ENCODE data around the gene CCT5.
"Not testable (repeated sequence)": the region's sequence is repeated elsewhere in the genome, so short reads cannot be mapped to it uniquely, and the experiment has no call there.

The CCT5 gene

DNA sequence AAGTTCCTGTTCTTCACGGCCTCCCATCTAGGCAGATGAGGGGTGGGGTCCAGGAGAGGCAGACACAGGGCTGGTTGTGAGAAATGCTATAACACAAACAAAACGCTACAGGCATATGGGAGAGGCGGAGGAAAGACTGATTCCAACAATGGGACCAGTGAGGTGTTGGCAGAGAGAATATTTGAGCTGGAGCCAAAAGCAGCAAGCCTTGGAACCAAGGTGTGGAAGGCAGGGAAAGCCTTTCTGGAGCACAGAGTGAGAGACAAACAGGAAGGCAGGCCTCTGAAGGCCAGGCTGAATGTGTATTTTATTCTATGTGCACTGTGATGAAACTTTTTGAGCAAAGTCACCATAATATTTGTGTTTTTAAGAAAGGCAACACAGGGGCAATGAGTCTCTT is 3.3 kb upstream of the CCT5 start:
- DNase-seq (ENCODE audit: low spot score), result no peak

DNA sequence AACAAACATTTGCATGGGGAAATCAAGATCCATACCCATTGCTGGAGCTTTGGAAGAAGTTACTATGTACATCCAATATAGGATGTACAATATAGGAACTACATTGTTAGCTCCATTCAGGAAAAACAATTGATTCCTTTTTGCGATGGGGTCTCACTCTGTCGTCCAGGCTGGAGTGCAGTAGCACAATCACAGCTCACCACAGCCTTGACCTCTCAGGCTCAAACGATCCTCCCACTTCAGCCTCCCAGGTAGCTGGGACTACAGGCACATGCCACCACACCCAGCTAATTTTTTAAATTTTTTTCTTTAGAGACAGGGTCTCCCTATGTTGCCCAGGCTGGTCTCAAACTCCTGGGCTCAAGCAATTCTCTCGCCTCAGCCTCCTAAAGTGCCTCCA is 2.9 kb upstream of the CCT5 start:
- DNase-seq (ENCODE audit: low spot score), result not testable (repeated sequence)

DNA sequence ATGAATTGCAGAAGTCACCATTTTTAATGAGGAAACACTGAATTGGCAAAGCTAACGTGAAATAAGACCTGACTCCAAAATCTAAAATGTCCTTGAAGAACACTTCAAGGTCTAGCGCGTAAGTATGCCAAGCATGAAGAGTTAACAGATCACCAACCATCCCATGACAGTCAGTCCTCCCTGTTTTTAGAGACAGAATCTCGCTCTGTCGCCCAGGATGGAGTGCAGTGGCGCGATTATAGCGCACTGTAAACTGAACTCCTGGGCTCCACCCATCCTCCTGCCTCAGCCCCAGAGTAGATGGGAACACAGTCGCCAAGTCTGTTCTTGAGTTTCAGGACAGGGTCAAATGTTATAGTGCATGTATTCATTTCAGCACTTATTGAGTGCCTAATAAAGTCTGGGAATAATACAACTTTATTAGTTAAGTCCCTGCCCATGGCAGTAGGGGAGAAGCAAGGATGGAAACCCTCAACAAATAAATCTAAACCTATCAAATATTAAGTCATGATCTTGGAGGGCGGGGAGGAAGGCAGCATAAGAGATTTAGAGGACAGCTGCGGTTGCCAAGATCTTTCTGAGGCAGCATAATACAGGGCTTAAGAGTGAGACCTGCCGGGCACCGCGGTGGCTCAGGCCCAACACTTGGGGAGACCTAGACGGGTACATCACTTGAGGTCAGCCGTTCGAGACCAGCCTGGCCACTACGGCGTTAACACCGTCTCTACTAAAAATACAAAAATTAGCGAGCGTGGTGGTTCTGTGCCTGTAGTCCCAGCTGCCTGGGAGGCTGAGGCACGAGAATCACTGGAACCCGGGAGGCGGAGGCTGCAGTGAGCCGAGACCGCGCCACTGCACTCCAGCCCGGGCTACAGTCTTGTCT is 1.5 kb upstream of the CCT5 start:
- DNase-seq (ENCODE audit: low spot score), result no peak

DNA sequence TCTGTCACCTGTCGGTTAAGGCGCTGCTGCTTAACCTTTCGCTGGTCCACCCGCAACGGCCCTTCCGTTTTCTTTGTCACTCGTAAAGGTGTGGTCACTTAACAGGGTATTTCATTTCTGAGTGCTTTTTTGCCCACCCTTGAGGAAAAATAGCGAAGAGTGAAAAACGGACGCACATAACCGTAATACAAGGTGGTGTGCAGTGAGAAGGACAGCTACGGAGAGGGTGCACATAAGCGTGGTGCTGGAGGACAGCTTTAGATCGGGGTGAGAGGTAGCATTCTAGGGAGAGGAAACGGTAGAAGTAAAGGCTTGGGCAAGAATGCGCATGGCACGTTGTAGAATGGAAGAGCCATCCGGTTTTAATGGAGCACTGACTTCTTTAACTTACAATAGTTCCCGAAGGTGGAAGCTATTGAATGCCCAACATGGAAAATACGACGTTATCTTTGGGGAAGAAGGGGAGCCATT is 761 bp downstream of the CCT5 start:
- DNase-seq (ENCODE audit: low spot score), result peak; percentile 46

DNA sequence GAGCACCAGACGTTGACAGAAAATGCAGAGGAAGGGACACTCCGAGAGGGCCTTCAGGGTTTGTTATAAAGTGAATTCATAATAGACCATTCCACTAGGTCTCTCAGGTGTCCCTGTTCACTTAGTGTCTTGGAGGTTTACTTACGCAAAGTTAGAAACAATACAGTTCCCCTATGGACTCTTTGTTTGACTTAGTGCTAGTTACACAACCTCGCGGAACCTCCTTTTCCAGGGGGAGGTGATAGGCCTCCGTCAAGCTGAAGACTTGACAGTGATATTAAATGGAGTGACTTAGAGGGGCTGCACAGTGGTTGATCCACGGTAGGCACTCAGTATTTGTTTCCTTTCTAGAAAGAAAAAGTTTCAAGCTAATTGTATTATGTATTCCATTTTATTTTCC is 1.3 kb downstream of the CCT5 start:
- no peak for DNase-seq (ENCODE audit: low spot score)

DNA sequence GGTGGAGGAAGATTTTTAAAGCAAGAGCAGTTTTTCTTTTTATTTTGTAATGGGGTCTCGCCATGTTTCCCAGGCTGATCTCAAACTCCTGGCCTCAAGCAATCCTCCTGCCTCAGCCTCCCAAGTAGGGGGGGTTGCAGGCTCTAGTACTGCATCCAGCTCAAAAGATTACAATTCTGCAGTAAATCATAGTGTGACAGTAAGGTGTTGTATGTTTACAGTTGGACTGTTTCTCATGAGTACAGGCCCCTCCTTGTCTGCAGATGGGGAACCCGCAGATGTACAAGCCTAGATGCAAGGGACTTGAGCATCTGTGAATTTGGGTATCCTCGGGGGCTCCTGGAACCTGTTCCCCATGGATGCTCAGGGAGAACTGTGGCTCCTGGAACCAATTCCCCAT is 3.3 kb downstream of the CCT5 start:
- no peak for DNase-seq (ENCODE audit: low spot score)

DNA sequence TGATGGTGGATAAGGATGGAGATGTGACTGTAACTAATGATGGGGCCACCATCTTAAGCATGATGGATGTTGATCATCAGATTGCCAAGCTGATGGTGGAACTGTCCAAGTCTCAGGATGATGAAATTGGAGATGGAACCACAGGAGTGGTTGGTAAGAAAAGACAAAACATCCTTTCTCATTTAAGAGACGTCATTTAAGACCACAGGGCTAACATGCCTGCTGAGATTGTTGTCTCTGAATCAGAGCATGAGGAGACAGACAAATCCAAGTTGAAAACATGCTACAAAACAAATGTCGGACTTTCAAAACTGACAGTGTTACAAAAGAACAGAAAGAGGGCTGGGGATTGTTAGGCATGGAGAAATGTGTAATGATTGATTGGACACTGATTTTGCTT is 4.6 kb downstream of the CCT5 start:
- no peak for DNase-seq (ENCODE audit: low spot score)

DNA sequence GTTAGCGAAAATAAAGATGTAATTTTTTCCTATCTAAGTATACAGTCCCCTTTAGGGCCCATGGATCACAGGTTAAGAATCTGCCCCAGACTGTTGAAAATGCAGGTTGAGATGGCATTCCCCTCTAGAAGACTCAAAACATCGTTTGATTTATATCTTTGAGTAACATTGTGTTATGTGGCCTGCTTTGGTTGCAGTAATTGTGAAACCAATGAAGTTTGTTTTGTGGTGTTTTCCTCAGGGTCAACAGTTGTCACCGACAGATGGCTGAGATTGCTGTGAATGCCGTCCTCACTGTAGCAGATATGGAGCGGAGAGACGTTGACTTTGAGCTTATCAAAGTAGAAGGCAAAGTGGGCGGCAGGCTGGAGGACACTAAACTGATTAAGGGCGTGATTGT is 7.8 kb downstream of the CCT5 start:
- DNase-seq (ENCODE audit: low spot score), result no peak

DNA sequence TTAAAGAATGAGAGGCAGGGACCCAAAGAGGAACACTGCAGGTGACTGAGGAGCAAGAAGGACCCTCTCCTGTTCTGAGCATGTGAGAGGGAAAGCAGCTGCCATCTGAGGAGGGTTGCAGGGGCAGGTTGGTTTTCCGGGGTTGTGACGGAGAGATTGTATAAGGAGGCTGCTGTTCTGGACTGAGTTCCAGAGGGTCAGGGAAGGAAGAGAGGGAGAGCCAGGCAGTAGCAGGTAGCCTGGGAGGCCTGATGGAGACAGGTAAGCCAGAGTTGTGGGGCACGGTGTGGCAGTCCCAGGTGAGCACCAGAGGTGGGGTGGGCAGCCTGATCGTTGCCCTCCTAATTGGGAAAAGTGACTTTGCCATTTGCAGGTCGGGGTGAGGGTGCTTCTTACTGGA is 9.8 kb downstream of the CCT5 start:
- DNase-seq (ENCODE audit: low spot score), result no peak

DNA sequence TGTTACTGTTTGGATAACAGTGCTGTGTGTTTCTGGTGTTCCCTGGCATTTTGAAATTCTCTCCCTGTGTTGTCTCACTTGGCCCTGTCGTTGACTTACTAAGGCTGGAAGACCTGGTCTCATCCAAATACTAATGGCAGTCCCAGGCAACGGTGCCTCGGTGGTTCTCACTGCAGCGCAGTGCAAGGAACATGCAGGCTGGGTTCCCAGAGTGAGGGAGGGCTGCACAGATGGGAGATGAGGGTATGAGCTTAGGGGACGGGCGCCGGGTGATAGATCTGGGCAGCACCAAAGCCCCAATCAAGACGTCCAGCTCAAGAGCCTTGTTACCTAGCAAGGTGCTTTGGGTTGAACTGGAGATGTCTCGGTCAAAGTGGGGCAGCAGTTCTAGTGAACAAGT is 11.0 kb downstream of the CCT5 start:
- DNase-seq (ENCODE audit: low spot score), result no peak

DNA sequence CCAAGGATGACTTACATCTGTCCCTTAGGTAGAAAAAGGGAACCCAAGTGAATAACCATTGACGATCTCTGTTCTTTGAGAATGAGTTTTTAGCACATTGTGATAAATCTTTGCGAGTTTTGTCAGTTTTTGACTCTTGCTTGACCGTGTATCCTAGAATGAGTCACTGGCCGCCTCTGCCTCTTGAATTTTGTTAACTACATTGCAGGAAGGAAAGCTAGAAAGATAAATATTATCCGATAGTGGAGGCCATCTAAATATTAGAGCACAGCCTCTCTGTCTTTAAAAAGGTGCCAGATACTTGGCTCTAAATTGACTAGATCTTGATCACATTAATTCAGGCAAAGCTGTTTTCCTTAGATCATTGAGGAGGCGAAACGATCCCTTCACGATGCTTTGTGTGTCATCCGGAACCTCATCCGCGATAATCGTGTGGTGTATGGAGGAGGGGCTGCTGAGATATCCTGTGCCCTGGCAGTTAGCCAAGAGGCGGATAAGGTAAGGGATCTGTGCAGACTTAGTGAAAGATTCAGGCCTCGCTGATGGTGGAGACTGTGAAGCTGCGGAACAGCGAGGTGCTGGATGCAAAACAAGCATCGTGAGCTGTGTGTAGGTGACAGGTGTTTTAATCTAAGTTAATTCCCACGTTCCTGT is 12.2 kb downstream of the CCT5 start:
- no peak for DNase-seq (ENCODE audit: low spot score)

DNA sequence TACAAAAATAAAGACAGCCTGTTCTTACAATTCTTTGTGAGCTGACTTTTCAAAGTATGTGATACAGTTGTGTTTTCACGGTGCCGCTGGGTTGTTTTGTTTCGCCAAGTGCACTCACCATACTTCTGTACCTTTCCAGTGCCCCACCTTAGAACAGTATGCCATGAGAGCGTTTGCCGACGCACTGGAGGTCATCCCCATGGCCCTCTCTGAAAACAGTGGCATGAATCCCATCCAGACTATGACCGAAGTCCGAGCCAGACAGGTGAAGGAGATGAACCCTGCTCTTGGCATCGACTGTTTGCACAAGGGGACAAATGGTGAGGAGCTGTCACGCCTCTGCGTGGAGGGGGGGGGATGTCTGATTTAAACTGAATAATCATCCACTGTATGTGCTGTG is 12.9 kb downstream of the CCT5 start:
- no peak for DNase-seq (ENCODE audit: low spot score)

DNA sequence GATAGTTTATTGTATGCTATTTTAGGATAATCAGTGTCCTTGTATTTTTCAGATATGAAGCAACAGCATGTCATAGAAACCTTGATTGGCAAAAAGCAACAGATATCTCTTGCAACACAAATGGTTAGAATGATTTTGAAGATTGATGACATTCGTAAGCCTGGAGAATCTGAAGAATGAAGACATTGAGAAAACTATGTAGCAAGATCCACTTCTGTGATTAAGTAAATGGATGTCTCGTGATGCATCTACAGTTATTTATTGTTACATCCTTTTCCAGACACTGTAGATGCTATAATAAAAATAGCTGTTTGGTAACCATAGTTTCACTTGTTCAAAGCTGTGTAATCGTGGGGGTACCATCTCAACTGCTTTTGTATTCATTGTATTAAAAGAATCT is 14.5 kb downstream of the CCT5 start:
- no peak for DNase-seq (ENCODE audit: low spot score)

DNA sequence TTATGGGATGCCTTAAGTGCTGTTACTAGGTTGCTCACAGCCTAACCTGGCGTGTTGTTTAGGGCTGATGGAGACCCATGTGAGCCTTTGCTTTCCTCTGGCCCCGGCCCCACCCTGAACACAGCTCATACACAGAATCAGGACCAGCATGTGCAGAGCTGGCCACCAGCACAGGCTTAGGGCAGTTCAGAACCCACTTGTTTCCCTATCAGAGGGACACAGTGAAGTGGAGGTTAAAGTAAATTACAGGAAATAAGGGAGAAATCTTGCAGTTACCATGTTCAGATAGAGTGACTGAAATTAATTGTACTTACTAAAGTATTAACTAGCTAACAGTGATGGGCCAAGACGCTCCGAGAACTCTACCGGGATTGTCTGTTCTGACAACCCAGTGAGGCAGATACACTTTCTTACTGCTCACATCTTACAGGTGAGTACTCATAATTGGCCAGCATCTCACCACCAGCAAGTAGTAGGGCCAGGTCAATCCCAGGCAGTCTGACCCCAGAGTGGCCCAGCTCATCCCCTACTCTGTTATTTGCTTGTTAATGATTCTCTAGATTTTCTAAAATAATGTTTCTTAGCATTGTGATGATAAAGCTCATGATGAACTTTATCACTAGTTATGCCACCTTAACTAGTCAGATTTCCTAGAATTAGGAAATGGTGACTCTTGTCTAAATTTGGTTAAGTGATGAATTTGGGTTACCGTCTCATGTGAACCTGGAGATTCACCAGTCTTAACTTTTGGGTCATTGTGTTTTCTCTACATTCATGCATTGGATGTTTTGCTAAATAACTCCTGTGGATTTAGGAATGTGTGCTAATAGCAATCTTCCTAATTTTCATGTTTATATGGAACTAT is 15.4 kb downstream of the CCT5 start:
- no peak for DNase-seq (ENCODE audit: low spot score)

DNA sequence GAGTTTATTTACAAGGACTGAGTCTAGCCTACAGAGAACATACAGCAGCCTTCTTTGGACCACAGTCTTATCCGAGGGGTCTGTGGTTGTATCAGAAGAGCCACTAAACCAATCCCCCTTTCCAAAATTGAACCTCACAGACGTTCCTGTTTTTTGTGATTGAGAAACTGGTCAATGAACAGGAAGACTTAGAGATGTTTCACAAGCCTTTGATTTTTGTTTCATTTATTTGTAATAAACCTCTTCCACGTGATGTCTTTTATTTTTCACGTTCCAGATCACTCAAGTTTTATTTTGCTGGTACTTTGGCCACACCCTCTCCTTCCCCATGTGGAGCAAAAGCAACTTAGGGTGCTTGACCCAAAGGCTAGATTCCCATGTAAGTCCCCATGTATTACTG is 16.1 kb downstream of the CCT5 start:
- no peak for DNase-seq (ENCODE audit: low spot score)

DNA sequence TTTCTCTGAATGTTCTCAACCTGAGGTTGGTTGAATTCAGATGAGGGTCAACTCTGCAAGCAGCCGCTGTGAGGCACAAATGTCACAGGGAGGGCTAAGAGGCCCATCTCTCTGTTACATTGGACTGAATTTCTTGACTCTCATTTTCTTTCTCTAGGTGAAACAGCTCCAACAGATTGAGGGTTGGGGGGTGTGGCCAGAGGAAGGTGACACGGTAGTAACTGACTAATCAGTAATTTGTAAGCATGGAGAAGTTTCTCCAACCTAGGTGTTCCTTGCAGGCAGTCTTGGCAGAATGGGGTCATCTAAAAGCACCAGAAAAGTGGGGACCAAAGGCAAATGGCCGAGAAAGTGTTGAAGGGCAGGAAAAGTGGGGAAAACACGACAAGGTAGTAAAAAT is 16.8 kb downstream of the CCT5 start:
- no peak for DNase-seq (ENCODE audit: low spot score)

DNA sequence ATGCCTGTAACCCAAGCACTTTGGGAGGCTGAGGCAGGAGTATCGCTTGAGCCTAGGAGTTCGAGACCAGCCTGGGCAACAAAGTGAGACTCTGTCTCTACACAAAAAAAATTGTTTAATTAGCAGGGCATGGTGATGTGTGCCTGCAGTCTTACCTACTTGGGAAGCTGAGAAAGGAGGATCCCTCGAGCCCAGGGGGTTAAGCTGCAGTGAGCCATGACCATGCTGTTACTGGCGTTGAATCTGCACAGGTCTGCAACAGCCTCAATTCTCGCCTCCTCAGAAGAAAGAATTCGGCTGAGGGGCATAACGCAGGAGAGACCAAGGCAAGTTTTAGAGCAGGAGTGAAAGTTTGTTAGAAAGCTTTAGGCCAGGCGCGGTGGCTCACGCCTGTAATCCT is 18.0 kb downstream of the CCT5 start:
- no peak for DNase-seq (ENCODE audit: low spot score)

DNA sequence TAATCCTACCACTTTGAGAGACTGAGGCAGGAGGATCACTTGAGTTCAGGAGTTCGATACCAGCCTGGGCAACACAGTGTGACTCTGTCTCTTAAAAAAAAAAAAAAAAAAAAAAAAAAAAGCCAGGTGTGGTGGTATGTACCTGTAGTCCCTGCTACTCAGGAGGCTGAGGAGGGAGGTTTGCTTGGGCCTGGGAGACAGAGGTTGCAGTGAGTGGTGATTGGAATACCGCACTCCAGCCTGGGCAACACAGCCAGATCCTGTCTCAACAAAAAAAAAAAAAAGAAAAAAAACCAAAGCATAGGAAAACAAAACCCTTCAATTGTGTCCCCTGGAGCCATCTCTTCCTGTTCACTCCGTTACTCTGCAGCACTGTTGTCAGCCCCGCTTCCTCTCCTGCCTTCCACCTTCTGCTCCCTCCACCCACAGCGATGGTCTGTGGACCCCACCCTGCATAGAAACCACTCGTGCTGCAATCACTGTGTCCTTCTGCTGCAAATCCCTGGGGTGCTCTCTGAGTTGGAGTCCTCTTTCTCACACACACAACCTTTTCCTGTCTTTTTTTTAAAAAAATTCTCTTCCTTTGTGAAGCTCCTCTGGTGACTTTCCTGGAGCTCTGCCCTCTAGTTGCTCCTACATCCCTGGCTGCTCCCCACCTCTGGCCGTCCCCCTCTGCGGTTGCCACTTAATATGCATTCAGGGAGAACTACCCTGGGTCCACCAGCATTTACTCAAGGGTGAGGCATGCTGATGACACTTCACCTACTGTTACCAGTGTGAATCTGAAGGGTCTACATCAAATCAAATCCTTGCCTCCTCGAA is 22.2 kb downstream of the CCT5 start:
- DNase-seq (ENCODE audit: low spot score), result no peak

DNA sequence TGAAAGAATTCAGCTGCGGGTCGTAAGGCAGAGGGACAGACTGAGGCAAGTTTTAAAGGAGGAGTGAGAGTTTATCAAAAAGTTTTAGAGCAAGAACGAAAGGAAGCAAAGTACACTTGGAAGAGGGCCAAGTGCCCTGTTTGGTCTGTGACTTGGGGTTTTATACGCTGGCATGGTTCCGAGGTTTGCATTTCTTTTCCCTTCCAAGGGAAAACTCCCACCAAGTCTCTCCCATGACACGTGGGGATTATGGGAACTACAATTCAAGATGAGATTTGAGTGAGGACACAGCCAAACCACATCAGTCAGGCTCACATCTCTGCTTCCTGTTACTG is 22.8 kb downstream of the CCT5 start:
- DNase-seq (ENCODE audit: low spot score), result not testable (repeated sequence)

DNA sequence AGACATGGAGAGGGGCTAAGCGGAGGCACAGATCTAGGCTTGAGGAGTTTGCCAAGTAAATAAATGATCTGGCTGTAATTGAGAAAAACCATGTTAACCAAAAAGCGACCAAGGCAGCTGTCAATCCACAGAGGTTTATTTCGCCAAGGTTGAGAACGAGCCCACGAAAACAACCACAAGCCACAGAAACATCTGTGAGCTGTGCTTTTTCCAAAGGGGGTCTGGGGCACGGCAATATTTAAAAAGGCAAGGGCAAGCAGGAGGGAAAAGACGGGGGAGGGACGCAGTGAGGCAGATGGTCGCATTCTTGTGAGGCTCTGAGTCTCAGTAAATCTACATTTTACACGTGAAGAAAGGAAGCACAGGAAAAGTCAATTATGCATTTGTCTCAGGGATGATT is 25.4 kb downstream of the CCT5 start:
- no peak for DNase-seq (ENCODE audit: low spot score)

DNA sequence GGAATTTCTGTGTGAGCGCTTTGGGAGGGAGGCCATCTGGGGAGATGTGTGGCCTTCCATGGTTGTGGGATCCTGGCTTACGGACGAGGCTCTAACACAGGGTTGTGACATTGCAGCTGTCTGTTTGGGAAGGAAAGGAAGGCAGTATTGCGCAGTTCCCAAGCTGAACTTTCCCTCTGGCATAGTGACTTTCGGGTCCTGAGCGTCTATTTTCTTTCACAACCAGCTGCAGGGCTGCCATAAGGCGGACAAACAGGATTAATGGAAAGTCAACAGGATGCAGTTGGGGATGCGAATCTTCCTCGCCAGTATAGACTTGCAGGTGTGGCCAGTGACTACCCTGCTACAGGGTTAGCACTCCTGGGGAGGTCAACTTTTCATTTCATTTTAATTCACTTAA is 25.9 kb downstream of the CCT5 start:
- no peak for DNase-seq (ENCODE audit: low spot score)

DNA sequence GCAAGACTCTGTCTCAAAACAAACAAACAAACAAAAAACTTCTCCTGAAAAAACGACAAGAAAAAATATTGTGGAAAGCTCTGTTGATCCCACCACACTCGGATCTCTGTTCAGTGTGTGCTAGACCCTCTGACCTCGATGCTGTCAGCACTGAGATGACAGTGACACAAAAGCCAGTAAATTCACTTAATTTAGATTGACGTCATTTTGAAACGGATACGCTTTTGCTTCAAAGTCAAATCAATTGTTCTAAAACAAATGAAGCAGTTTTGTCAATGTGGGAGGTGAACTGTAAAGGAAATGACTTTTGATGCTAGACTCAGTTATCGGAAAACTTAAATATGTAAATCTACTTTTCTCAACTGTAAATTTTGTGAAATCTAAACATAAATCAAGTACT is 26.6 kb downstream of the CCT5 start:
- no peak for DNase-seq (ENCODE audit: low spot score)
